Brain microvascular endothelial cell (primary cell): ENCODE data around the gene DLG2.

Experiments used
- DNase-seq: peaks from one replicate; pipeline ENCODE4 v3.0.0-alpha.2; 2020
- H3K27ac ChIP-seq: fragments of 250-450 bp; sonication (Bioruptor Pico); 2 replicates; pipeline ENCODE4 v1.5.1; 2020; ENCODE audit warnings: mild to moderate bottlenecking, moderate library complexity
- H3K27me3 ChIP-seq: fragments of 250-450 bp; sonication (Bioruptor Pico); replicated peaks from 2 replicates; pipeline ENCODE4 v1.5.1; 2020; ENCODE audit warnings: mild to moderate bottlenecking
- H3K36me3 ChIP-seq: fragments of 250-450 bp; sonication (Bioruptor Pico); replicated peaks from 2 replicates; pipeline ENCODE4 v1.5.1; 2020; ENCODE audit warnings: mild to moderate bottlenecking
- H3K4me3 ChIP-seq: 2 replicates; pipeline ENCODE4 v1.5.1; 2011; ENCODE audit warnings: low read depth, mild to moderate bottlenecking, control low read depth, low read length, moderate library complexity
- CTCF ChIP-seq: IDR thresholded peaks from 2 replicates; pipeline ENCODE4 v1.5.1; 2011; ENCODE audit warnings: low read depth, mild to moderate bottlenecking, moderate library complexity, low read length, control low read depth, inconsistent platforms; ENCODE audit errors: missing control alignments
- in situ Hi-C: cut with HindIII; loops from 2 replicates; pipeline ENCODE4 v1.10.0; 2017; ENCODE audit warnings: low sequenced_read_pairs, low pct_ligation_motif_present

Gene DLG2

GRCh38 chr11:83639995-83640758 is 1987.0 kb downstream of the DLG2 start:
- DNase-seq: no peak
- Histone ChIP-seq H3K36me3 (no peaks in the 10 kb centered on the region), H3K27ac (no peak overlapping the region), H3K27me3 (no peaks in the 10 kb centered on the region), H3K4me3 (no peak overlapping the region)
- no peak for TF ChIP-seq CTCF
- in situ Hi-C loops: no loop called here

GRCh38 chr11:83635166-83635565 is 1992.0 kb downstream of the DLG2 start:
- no peak for TF ChIP-seq CTCF
- in situ Hi-C loops: no loop called here
- no peaks in the 10 kb centered on the region for H3K36me3 ChIP-seq
- DNase-seq: no peak
- H3K4me3 ChIP-seq: no peak overlapping the region
- H3K27ac ChIP-seq: no peak overlapping the region
- no peaks in the 10 kb centered on the region for H3K27me3 ChIP-seq

- Histone ChIP-seq H3K4me3 (no peak overlapping the region), H3K27me3 (no peaks in the 10 kb centered on the region), H3K27ac (no peak overlapping the region), H3K36me3 (no peaks in the 10 kb centered on the region)
- no peak for DNase-seq
- in situ Hi-C loops: no loop called here
- TF ChIP-seq CTCF: no peak
Measured at GRCh38 chr11:83630211-83630610, 1996.9 kb downstream of the DLG2 start.

- Histone ChIP-seq H3K36me3 (no peaks in the 10 kb centered on the region), H3K27me3 (no peaks in the 10 kb centered on the region), H3K4me3 (no peak overlapping the region), H3K27ac (no peak overlapping the region)
- no peak for DNase-seq
- in situ Hi-C loops: no loop called here
- TF ChIP-seq CTCF: no peak
Measured at GRCh38 chr11:83629775-83630174, 1997.4 kb downstream of the DLG2 start.

GRCh38 chr11:83628622-83629355 is 1998.4 kb downstream of the DLG2 start:
- TF ChIP-seq CTCF: no peak
- in situ Hi-C loops: no loop called here
- no peak for DNase-seq

More at GRCh38 chr11:83628622-83629355, 1998.4 kb downstream of the DLG2 start:
- Histone ChIP-seq H3K27ac (no peak overlapping the region), H3K27me3 (no peaks in the 10 kb centered on the region), H3K36me3 (no peaks in the 10 kb centered on the region), H3K4me3 (no peak overlapping the region)
